Right forelimb (tissue), 1 donor: ENCODE results near the gene ALKBH5.
"Not testable (repeated sequence)": the region's sequence is repeated elsewhere in the genome, so short reads cannot be mapped to it uniquely, and the experiment has no call there.

Experiments
- DNase-seq: peaks from one replicate; pipeline ENCODE4 v3.0.0-alpha.2; 2018

ALKBH5 gene

GRCh38 chr17:18186627-18186982, 3.0 kb downstream of the ALKBH5 start:
- DNase-seq: no peak

GRCh38 chr17:18187226-18187625, 3.6 kb downstream of the ALKBH5 start:
- no peak for DNase-seq

- no peak for DNase-seq
Observed at GRCh38 chr17:18187821-18188761, 4.5 kb downstream of the ALKBH5 start.

GRCh38 chr17:18190628-18191235, 7.1 kb downstream of the ALKBH5 start:
- no peak for DNase-seq

- no peak for DNase-seq
Observed at GRCh38 chr17:18191236-18191667, 7.6 kb downstream of the ALKBH5 start.

GRCh38 chr17:18191967-18192366, 8.3 kb downstream of the ALKBH5 start:
- DNase-seq: no peak

GRCh38 chr17:18194394-18194793, 10.8 kb downstream of the ALKBH5 start:
- DNase-seq: no peak

- no peak for DNase-seq
Observed at GRCh38 chr17:18194804-18195203, 11.2 kb downstream of the ALKBH5 start.

GRCh38 chr17:18195246-18195645, 11.6 kb downstream of the ALKBH5 start:
- no peak for DNase-seq

GRCh38 chr17:18197535-18198194, 14.0 kb downstream of the ALKBH5 start:
- no peak for DNase-seq

- DNase-seq: no peak
Observed at GRCh38 chr17:18198530-18198929, 14.9 kb downstream of the ALKBH5 start.

GRCh38 chr17:18201108-18201507, 17.5 kb downstream of the ALKBH5 start:
- no peak for DNase-seq

- no peak for DNase-seq
Observed at GRCh38 chr17:18203308-18203707, 19.7 kb downstream of the ALKBH5 start.

- DNase-seq: no peak
Observed at GRCh38 chr17:18205861-18206260, 22.2 kb downstream of the ALKBH5 start.

GRCh38 chr17:18206962-18207361, 23.3 kb downstream of the ALKBH5 start:
- no peak for DNase-seq

GRCh38 chr17:18208092-18208491, 24.5 kb downstream of the ALKBH5 start:
- DNase-seq: no peak

- no peak for DNase-seq
Observed at GRCh38 chr17:18213666-18214270, 30.1 kb downstream of the ALKBH5 start.

- not testable (repeated sequence) for DNase-seq
Observed at GRCh38 chr17:18216906-18217305, 33.3 kb downstream of the ALKBH5 start.

GRCh38 chr17:18217412-18218015, 33.9 kb downstream of the ALKBH5 start:
- peak; percentile 79 for DNase-seq

- no peak for DNase-seq
Observed at GRCh38 chr17:18218756-18219415, 35.3 kb downstream of the ALKBH5 start.

- DNase-seq: no peak
Observed at GRCh38 chr17:18224053-18224386, 40.4 kb downstream of the ALKBH5 start.

- peak; percentile 74 for DNase-seq
Observed at GRCh38 chr17:18224387-18225120, 40.9 kb downstream of the ALKBH5 start.
